K562 (cell line): ENCODE data around the gene APPBP2. TPM values are rescaled to one million over a fixed set of nuclear protein-coding genes. Genes with fewer than 3 reads are reported as not detected.
A peak's percentile ranks its signal among the peaks of the same experiment; 100 is the strongest.

Experiments used
- ATAC-seq: fragments of 200-7000 bp; cut with Tn5 transposase; 3 replicates; pipeline ENCODE4 v1.9.1; 2020; ENCODE audit warnings: moderate library complexity
- BruUV-seq: library from RNA; stranded (reverse); fragments of 400-500 nt; replicated peaks from 2 replicates; lab custom pipeline; 2021; lab: Mats Ljungman, UMichigan
- CTCF ChIA-PET: fragments of 300-600 bp; formaldehyde crosslinking; extraction: SDS; loops from one replicate; lab custom pipeline; 2021; ENCODE audit warnings: low intra/inter-chr PET ratio; lab: Yijun Ruan, JAX
- POLR2A ChIA-PET: fragments of 300-600, 350-650 bp; sonication (Branson Sonifier 250); formaldehyde crosslinking; extraction: SDS; loops from one replicate; lab custom pipeline; 2021; ENCODE audit warnings: antibody characterized with exemption, inconsistent platforms; lab: Yijun Ruan, JAX
- DNase-seq, 4 experiments: peaks; one replicate each; pipeline versions ENCODE4 v3.0.0 to v3.0.0-alpha.2; 2011 to 2018; ENCODE audit warnings: low spot score in 3 of 4, mixed read lengths in 3 of 4; ENCODE audit errors: extremely low read depth in 1 of 4
- FAIRE-seq: peaks from 2 replicates; lab custom pipeline; 2011; peaks lifted over from hg19 to GRCh38; lab: Jason Lieb, UNC
- H2AFZ ChIP-seq: 2 replicates; pipeline ENCODE4 v1.6.0; 2011; ENCODE audit warnings: low read depth, low read length, control low read depth, inconsistent platforms
- H3K27ac ChIP-seq: fragments of 200-600 bp; 3 replicates; pipeline ENCODE4 v1.8.0; 2011; ENCODE audit warnings: low read depth, mild to moderate bottlenecking, control low read depth, inconsistent platforms, low read length, moderate library complexity, mixed read lengths; ENCODE audit errors: extremely low read depth
- H3K27me3 ChIP-seq, 2 experiments: fragments of 300-600 bp in 1 of 2; 2 replicates in 1 of 2; 3 replicates in 1 of 2; pipeline versions ENCODE4 v1.6.0 to v1.8.0; 2011; ENCODE audit warnings: inconsistent platforms in 2 of 2, low read length in 2 of 2, mild to moderate bottlenecking in 1 of 2, mixed read lengths in 1 of 2, moderate library complexity in 1 of 2; ENCODE audit not compliant: control insufficient read depth in 2 of 2, insufficient read depth in 2 of 2
- H3K36me3 ChIP-seq: fragments of 300-600 bp; 3 replicates; pipeline ENCODE4 v1.8.0; 2011; ENCODE audit warnings: mild to moderate bottlenecking, low read length, inconsistent platforms; ENCODE audit not compliant: control insufficient read depth, insufficient read depth
- H3K4me1 ChIP-seq, 2 experiments: fragments of 200-600 bp in 1 of 2; replicated peaks in 1 of 2; 2 replicates in 1 of 2; 3 replicates in 1 of 2; pipeline versions ENCODE4 v1.5.1 to v1.8.0; 2011; ENCODE audit warnings: inconsistent platforms in 2 of 2, low read length in 2 of 2, mild to moderate bottlenecking in 1 of 2, mixed read lengths in 1 of 2, moderate library complexity in 1 of 2; ENCODE audit not compliant: control insufficient read depth in 2 of 2, insufficient read depth in 2 of 2
- H3K4me2 ChIP-seq: 2 replicates; pipeline ENCODE4 v1.6.1; 2011; ENCODE audit warnings: low read length, control low read depth, inconsistent platforms, mixed read lengths; ENCODE audit not compliant: insufficient read depth
- H3K4me3 ChIP-seq: fragments of 200-600 bp; sonication (generic), shearing (Covaris generic); 2 replicates; pipeline ENCODE4 v1.5.1; 2016; ENCODE audit warnings: control low read depth, inconsistent platforms
- H3K79me2 ChIP-seq: fragments of 200-600 bp; 3 replicates; pipeline ENCODE4 v1.8.0; 2011; ENCODE audit warnings: low read length, inconsistent platforms; ENCODE audit not compliant: control insufficient read depth, insufficient read depth
- H3K9ac ChIP-seq, 2 experiments: 2 replicates each; pipeline versions ENCODE4 v1.6.0 to v1.6.1; 2011; ENCODE audit warnings: low read depth in 2 of 2, low read length in 2 of 2, control low read depth in 1 of 2, inconsistent platforms in 1 of 2, mild to moderate bottlenecking in 1 of 2, mixed read lengths in 1 of 2; ENCODE audit not compliant: insufficient read depth in 1 of 2
- H3K9me1 ChIP-seq: one replicate; pipeline ENCODE4 v1.6.0; 2011; ENCODE audit warnings: inconsistent platforms, mild to moderate bottlenecking, low read length, moderate library complexity; ENCODE audit not compliant: control insufficient read depth, insufficient read depth
- H3K9me3 ChIP-seq: replicated peaks from 2 replicates; pipeline ENCODE4 v1.5.1; 2011; ENCODE audit warnings: low read depth, low read length, inconsistent platforms; ENCODE audit not compliant: control insufficient read depth, insufficient read depth
- H4K20me1 ChIP-seq: replicated peaks from 2 replicates; pipeline ENCODE4 v1.6.1; 2011; ENCODE audit warnings: low read length, inconsistent platforms, mixed read lengths; ENCODE audit not compliant: control insufficient read depth, insufficient read depth
- ADNP ChIP-seq: fragments of 200-800 bp; sonication (Bioruptor generic); IDR thresholded peaks from 2 replicates; pipeline ENCODE4 v1.6.1; 2016; ENCODE audit warnings: missing genetic modification characterization, missing compliant biosample characterization
- FOSL1 ChIP-seq: fragments of 200-800 bp; sonication (Bioruptor generic); conservative IDR thresholded peaks from 2 replicates; pipeline ENCODE4 v1.6.1; 2016; ENCODE audit warnings: missing genetic modification characterization, missing compliant biosample characterization
- FUS ChIP-seq: fragments of 200-400 bp; formaldehyde crosslinking; optimal IDR thresholded peaks from 2 replicates; pipeline ENCODE3; 2017; ENCODE audit warnings: low read depth, low read length
- KDM2B ChIP-seq: fragments of 250-450 bp; sonication (Bioruptor Pico); IDR thresholded peaks from 2 replicates; pipeline ENCODE4 v1.8.0; 2021; ENCODE audit warnings: mild to moderate bottlenecking, moderate library complexity
- MAFG ChIP-seq: fragments of 450-650 bp; conservative IDR thresholded peaks from 2 replicates; pipeline ENCODE4 v1.6.1; 2016; ENCODE audit warnings: missing genetic modification characterization, missing compliant biosample characterization
- MAFK ChIP-seq: IDR thresholded peaks from 2 replicates; pipeline ENCODE4 v1.6.1; 2011; ENCODE audit warnings: low read length, improper control_type of control experiment
- NFE2 ChIP-seq: IDR thresholded peaks from 2 replicates; pipeline ENCODE4 v1.6.1; 2014; ENCODE audit warnings: antibody characterized with exemption, low read depth
- SP2 ChIP-seq: IDR thresholded peaks from 2 replicates; pipeline ENCODE4 v1.6.1; 2011; ENCODE audit warnings: mild to moderate bottlenecking, low read depth, low read length, moderate library complexity; ENCODE audit not compliant: poor library complexity, severe bottlenecking; ENCODE audit errors: extremely low read depth
- STAT5A ChIP-seq: IDR thresholded peaks from 2 replicates; pipeline ENCODE4 v1.6.1; 2012; ENCODE audit warnings: low read length, inconsistent platforms, borderline replicate concordance
- U2AF1 ChIP-seq: fragments of 200-400 bp; formaldehyde crosslinking; optimal IDR thresholded peaks from 2 replicates; pipeline ENCODE3; 2017; ENCODE audit warnings: mild to moderate bottlenecking, low read depth, low read length, moderate library complexity
- WGBS: fragments of 100-300 bp; shearing (Covaris generic); methylation state at CpG from one replicate; pipeline ENCODE4 v1.1.6; 2016; ENCODE audit warnings: low coverage, mixed read lengths; ENCODE audit not compliant: insufficient coverage; ENCODE audit errors: missing lambda C conversion rate; 5-methylcytosine and 5-hydroxymethylcytosine counted together
- in situ Hi-C: fragments of 300-500 bp; cut with MboI; formaldehyde crosslinking; loops from 4 replicates; pipeline ENCODE4 v1.15.0; 2018; ENCODE audit warnings: inconsistent platforms, mixed read lengths
- intact Hi-C: fragments of 100-400 bp; cut with micrococcal nuclease; formaldehyde crosslinking; loops from 2 replicates; pipeline ENCODE4 v1.14.2; 2022
- polyA plus RNA-seq, 8 experiments: library from polyadenylated mRNA; depleted of rRNA in 4 of 8; stranded (reverse) in 5 of 8; unstranded in 3 of 8; fragments of >200 nt; fragmentation: Nextera tagmentation in 2 of 8; fragmentation: Illumina TruSeq in 1 of 8; extraction: Ambion mirVana in 2 of 8; extraction: Trizol in 1 of 8; gene quantifications; 2 replicates each; pipeline versions ENCODE4 v1.2.1 to v1.2.3, GENCODE V29; 2011 to 2014; ENCODE audit warnings: inconsistent platforms in 1 of 8, missing spikeins in 1 of 8
- total RNA-seq, 7 experiments: library from RNA; depleted of rRNA in 6 of 7; stranded (reverse); fragments of >200 nt in 6 of 7; fragmentation: Illumina TruSeq in 2 of 7; extraction: Trizol in 2 of 7; gene quantifications; 2 replicates each; pipeline versions ENCODE4 v1.2.1 to v1.2.3, GENCODE V29; 2011 to 2021; ENCODE audit warnings: low replicate concordance in 1 of 7
- TF ChIP-seq, protein P1 (sequence below), 2 experiments: fragments of 450-650 bp in 1 of 2; sonication (generic) in 1 of 2; formaldehyde crosslinking in 1 of 2; IDR thresholded peaks in 1 of 2; conservative IDR thresholded peaks in 1 of 2; 2 replicates each; pipeline versions ENCODE4 v1.6.1 to v1.8.1; 2016 to 2023; ENCODE audit warnings: mild to moderate bottlenecking in 2 of 2, moderate library complexity in 2 of 2, inconsistent platforms in 1 of 2, missing genetic modification reagents in 1 of 2
- TF ChIP-seq, protein P2 (sequence below): sonication (generic); formaldehyde crosslinking; IDR thresholded peaks from 2 replicates; pipeline ENCODE4 v1.8.0; 2022; ENCODE audit warnings: mild to moderate bottlenecking, low read depth, missing genetic modification reagents
- TF ChIP-seq, protein P3 (sequence below), 3 experiments: fragments of 200-800 bp in 1 of 3; fragments of 250-450 bp in 1 of 3; fragments of 450-650 bp in 1 of 3; sonication (Bioruptor Pico) in 1 of 3; sonication (Bioruptor generic) in 1 of 3; formaldehyde crosslinking in 1 of 3; IDR thresholded peaks; 2 replicates each; pipeline versions ENCODE4 v1.6.1 to v1.8.0; 2016 to 2022; ENCODE audit warnings: mild to moderate bottlenecking in 2 of 3, missing genetic modification characterization in 2 of 3, missing compliant biosample characterization in 1 of 3, moderate library complexity in 1 of 3

Gene APPBP2
- total and polyA plus RNA-seq, 9 of the 15 experiments (the other 6 are each of a cell fraction or from before 2014, with no cell fraction given) = 2.7 to 16.8 (median 6.9) TPM

DNA sequence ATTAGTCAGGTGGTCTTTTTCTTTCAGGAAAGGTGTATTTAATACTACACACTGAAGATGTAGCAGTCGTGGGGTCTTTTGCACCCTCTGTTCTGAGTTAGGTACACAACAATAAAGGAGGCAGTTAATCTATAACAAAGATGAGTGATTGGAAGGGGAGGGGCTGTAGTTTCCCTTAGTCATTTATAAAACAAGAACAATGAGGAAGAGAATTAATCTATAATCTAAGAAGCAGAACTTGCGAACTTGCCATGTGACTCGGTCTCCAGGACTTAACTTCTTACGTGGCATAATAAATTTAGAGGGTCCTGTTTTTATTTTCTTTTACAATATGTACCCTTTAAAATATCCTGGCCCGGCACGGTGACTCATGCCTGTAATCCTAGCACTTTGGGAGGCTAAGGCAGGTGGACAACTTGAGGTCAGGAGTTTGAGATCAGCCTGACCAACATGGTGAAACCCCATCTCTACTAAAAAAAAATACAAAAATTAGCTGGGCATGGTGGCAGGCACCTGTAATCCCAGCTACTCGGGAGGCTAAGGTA, 8.6 kb upstream of the APPBP2 start:
- Histone ChIP-seq H3K9me1 (no peaks in the 10 kb centered on the region), H3K4me2 (peak overlapping the region; percentile 4; the same call in 1 of the 2 replicates), H3K79me2 (no peaks in the 10 kb centered on the region), H3K9ac (no peak overlapping the region), H2AFZ (no peak overlapping the region), H3K4me3 (no peak overlapping the region), H4K20me1 (no peaks in the 10 kb centered on the region), H3K9me3 (no peaks in the 10 kb centered on the region), H3K27me3 (no peaks in the 10 kb centered on the region), H3K27ac (no peak overlapping the region)
- FAIRE-seq = no peak
- no peak for DNase-seq
- WGBS = 3% methylated on average over 7 of the region's 7 CpGs
- CTCF ChIA-PET = no interaction called here
- intact Hi-C loops (no loop called here), in situ Hi-C loops (no loop called here)
- POLR2A ChIA-PET = interaction anchor here (0.6 kb wide), 1 partner anchor 13 kb away, joined by 3 read pairs; no protein-coding TSS in a partner anchor
- BruUV-seq = no TSS peak
- TF ChIP-seq FUS (no peak), NFE2 (0 out of 2 replicates have a peak, but pooled peaks have one; percentile 41), FOSL1 (tag) (peak; percentile 30; the same call in 1 of the 2 replicates), SP2 (no peak), ADNP (tag) (no peak), KDM2B (CRISPR knock-in tag) (no peak), MAFK (no peak), STAT5A (no peak), U2AF1 (no peak), MAFG (tag) (0 out of 2 replicates have a peak, but pooled peaks have one; percentile 18)
- TF ChIP-seq, protein P1, sequence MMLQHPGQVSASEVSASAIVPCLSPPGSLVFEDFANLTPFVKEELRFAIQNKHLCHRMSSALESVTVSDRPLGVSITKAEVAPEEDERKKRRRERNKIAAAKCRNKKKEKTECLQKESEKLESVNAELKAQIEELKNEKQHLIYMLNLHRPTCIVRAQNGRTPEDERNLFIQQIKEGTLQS (IDR thresholded peaks at IDR 0.05) = peak; percentile 56
- TF ChIP-seq, protein P1 (CRISPR knock-in tag; conservative IDR thresholded peaks at IDR 0.05) = no peak
- TF ChIP-seq, protein P2, sequence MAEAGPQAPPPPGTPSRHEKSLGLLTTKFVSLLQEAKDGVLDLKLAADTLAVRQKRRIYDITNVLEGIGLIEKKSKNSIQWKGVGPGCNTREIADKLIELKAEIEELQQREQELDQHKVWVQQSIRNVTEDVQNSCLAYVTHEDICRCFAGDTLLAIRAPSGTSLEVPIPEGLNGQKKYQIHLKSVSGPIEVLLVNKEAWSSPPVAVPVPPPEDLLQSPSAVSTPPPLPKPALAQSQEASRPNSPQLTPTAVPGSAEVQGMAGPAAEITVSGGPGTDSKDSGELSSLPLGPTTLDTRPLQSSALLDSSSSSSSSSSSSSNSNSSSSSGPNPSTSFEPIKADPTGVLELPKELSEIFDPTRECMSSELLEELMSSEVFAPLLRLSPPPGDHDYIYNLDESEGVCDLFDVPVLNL (CRISPR knock-in tag) = no peak
- TF ChIP-seq, protein P3, sequence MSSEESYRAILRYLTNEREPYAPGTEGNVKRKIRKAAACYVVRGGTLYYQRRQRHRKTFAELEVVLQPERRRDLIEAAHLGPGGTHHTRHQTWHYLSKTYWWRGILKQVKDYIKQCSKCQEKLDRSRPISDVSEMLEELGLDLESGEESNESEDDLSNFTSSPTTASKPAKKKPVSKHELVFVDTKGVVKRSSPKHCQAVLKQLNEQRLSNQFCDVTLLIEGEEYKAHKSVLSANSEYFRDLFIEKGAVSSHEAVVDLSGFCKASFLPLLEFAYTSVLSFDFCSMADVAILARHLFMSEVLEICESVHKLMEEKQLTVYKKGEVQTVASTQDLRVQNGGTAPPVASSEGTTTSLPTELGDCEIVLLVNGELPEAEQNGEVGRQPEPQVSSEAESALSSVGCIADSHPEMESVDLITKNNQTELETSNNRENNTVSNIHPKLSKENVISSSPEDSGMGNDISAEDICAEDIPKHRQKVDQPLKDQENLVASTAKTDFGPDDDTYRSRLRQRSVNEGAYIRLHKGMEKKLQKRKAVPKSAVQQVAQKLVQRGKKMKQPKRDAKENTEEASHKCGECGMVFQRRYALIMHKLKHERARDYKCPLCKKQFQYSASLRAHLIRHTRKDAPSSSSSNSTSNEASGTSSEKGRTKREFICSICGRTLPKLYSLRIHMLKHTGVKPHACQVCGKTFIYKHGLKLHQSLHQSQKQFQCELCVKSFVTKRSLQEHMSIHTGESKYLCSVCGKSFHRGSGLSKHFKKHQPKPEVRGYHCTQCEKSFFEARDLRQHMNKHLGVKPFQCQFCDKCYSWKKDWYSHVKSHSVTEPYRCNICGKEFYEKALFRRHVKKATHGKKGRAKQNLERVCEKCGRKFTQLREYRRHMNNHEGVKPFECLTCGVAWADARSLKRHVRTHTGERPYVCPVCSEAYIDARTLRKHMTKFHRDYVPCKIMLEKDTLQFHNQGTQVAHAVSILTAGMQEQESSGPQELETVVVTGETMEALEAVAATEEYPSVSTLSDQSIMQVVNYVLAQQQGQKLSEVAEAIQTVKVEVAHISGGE (CRISPR knock-in tag; IDR thresholded peaks at IDR 0.05) = peak in 1 of 3 experiments; percentile 45; a peak in 1 of 6 replicates
- TF ChIP-seq, all 486 proteins: peak for 5
- Histone ChIP-seq H3K4me1 (no peaks in the 10 kb centered on the region), H3K36me3 (no peaks in the 10 kb centered on the region)
- ATAC-seq = no peak
